Stimulated activated CD4-positive, alpha-beta T cell treated with anti-CD3 and anti-CD28 coated beads, Interleukin-1b, Interleukin-23, amount 100 ng/mL, for 4 hours (primary cell): Measurements from ENCODE around the gene SLC9A8.
"Not testable (repeated sequence)": the region's sequence is repeated elsewhere in the genome, so short reads cannot be mapped to it uniquely, and the experiment has no call there.

Source experiments
- DNase-seq, 2 donors: peaks; one replicate each; pipeline ENCODE4 v3.0.0-alpha.2; 2020; ENCODE audit warnings: low read depth in 2 of 2

Gene SLC9A8

GRCh38 chr20:49893242-49894072 lies 80.8 kb downstream of the SLC9A8 start:
- DNase-seq, result no peak

DNA sequence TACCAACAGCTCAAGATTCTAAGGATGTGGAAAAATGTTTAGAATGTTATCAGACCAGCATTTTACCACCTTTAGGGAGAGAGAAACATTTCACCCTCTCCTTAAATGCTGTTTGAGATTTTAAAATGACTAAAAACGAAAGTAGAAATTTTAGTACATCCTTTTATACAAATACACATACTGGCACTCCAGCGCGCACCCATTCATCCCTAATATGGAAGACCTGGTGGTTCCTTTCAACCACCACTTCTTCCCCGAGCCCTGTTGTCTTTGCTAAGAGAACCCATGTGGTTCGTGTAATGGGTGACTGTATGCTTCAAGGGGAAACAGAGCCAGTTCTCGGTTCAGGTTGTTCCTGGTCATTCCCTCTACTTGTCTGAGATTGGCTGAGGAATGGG lies 81.4 kb downstream of the SLC9A8 start:
- DNase-seq, result no peak

DNA sequence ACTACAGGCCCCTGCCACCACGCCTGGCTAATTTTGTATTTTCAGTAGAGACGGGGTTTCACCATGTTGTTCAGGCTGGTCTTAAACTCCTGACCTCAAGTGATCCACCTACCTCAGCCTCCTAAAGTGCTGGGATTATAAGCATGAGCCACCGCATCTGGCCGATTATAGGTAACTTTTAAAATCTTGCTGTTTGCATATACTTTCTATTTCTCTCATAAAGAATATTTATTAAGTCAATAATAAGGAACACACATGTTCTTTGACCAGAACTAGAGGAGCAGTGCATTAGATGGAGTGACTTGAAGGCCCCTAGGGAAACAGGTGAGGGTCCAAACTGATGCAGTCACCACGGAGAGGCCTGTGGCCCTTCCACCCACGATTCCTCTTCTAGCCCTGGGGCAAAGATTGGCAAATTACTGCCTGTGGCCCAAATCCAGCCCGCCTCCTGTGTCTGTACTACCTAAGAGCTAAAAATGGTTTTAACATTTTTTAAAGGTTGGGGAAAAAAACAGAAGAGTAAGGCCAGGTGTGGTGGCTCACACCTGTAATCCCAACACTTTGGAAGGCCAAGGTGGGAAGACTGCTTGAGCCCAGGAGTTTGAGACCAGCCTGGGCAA lies 83.0 kb downstream of the SLC9A8 start:
- not testable (repeated sequence) for DNase-seq

DNA sequence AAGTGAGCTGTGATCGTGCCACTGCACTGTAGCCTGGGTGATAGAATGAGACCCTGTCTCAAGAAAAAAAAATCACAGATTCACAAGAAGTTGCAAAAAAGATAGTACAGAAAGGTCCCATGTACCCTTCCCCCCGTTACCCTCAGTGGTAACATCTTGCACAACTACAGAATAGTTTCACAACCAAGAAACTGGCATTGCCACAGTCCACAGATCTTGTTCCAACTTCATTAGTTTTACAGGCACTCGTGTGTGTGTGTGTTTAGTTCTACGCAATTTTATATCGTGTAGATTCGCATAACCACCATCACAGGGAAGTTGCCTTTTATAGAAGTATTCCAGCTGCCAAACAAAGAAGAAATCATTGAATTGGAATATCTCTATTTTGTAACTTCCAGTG lies 83.6 kb downstream of the SLC9A8 start:
- DNase-seq, result no peak

- no peak for DNase-seq
Observed at GRCh38 chr20:49899541-49900383, 87.1 kb downstream of the SLC9A8 start.

DNA sequence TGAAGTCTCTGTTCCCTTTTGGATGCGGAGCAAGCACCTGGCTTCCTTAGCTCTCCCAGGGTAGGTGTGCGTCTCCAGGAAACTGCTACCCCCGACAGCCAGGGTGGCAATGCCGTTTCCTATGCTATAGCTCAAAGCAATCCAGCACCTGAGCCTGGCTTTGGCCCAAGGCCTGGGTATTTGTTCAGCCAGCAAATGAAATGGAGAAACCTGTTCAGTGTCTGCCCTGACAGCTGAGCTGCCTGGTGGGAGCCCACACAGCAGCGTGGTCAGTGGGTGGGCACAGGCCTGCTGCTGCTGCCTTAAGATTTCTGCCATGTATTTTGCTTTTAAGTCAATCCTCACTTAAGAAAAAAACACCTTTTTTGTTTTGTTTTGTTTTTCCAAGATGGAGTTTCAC lies 89.0 kb downstream of the SLC9A8 start:
- DNase-seq, result no peak

DNA sequence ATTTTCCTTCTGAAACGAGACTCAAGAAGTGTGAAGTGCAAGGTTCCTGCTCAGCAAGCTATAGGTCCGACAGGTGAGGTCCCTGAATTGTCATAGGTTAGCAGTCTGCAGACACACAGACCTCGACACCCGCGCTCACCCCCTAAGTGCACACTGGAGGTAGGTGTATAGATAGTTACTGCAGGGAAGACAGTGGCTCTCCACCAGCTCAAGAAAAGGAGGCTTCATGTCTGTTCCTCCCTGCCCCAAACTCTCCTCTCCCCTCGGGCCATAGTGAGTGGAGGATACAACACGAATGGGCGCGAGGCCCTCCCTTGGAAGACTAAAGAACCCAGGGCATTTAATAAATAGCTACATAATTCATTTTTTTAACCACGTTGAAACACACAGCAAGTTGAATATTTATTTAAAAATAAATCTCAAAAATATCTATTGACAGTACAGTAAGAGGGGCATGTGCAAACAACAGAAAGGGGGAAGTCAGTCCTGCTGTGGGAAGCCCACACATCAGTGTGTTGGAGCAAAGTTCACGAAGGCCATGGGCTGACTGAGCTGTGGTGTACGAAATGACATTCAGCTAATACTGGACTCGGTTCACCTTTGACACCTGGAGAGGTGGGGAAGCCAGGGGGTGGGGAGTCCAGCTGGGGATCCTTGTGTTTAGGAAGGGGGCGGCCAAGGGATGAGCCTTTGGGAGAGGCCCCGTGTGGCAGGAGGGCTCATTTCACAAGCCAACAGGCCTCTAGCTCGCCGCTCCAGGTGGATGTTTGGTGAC lies 92.0 kb downstream of the SLC9A8 start:
- no peak for DNase-seq

- DNase-seq, result no peak
Observed at GRCh38 chr20:49905415-49906091, 92.9 kb downstream of the SLC9A8 start.

DNA sequence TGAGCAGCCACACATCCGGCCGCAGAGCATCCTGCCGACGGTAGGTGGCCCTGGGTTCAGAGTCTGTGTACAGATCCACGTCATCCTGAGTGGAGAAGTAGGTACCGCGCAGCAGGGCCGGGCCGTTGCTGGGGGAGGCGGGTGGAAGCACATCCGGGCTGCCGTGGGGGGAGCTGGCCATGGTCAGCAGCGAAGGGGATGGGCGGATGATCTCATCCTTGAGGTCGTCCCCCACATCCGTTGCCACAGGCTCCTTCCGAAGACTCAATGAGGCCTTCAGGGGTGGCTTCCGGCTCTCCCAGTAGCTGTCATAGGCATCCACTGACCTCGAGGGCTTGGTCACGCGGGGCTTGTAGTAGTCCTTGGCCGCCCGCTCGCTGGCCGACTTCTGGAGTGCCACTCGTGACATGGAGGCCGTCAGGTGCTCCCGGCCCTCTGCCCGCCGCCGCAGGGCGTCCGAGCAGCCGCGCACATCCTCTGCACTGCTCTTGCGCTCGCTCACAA lies 93.5 kb downstream of the SLC9A8 start:
- no peak for DNase-seq

DNA sequence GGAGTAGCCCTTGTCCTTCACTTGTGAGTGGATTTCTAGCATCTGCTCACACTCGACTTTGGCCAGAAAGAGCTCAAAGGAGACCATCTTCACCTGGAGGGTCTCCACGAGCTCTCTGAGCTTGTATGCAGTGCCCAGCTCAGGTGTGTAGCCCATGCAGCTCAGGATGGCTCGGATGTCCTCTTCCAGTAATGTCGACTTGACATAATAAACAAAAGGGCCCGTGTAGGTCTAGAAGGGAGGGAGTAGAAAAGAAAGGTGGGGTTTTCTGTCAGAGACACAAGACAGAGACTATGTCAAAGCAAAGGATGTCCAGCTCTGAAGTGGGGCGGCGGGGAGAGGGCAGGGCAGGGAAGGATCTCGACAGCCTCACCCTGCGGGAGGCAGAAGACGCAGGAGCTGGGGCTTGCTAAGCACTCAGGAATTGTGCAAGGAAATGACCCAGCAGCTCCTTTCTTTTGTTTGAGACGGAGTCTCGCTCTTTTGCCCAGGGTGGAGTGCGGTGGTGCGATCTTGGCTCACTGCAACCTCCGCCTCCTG lies 94.1 kb downstream of the SLC9A8 start:
- no peak for DNase-seq

DNA sequence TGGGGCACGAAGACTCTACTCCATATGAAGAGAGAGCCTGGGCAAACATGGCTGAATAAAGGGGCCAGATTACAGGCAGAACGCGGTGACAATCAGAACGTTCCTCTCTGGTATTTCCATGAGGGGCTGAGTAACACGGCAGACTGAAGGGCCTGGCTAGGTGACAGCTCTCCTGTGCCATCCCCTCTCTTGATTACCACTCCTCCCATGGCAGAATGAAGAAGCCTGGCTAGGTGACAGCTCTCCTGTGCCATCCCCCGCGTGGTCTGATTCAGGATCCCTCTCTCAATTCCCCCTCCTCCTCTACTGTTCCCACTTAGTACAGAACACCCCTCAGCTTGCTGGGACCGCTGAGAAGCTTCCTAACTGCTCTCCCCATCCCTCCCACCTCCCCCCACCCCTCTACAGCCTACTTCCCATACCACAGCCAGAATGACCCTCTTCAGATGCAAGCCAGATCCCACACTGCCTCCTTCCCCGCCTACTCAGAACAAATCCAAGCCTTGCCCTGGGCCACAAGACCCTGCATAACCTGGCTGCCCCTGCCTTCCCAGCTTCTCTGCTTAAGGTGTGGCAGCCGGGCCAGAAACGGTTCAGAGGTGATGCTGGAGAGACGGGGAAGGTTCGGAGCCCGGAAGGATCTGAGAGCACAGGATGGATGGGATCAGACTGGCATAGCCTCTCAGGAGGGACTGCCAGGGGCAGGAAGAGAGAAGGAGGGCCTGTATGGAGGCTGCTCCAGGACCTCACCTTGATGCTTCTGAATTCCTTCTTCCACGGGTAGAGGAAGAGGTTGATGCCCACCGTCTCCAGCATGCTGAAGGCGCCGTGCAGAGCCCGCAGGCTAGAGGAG lies 95.0 kb downstream of the SLC9A8 start:
- no peak for DNase-seq

DNA sequence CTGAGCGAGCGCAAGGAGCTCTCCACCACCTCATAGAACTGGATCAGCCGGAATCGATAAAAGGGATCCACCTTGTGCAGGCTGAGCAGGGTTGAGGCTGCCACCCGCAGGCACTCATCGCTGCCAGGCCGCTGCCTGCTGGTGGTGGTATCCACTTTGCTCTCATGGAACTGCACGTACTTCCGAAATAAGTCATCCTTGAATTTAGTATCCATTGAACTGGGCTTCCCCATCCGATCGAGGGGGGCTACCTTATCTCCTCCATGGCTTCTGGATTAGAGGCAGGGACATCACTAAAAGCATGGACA lies 95.6 kb downstream of the SLC9A8 start:
- no peak for DNase-seq

DNA sequence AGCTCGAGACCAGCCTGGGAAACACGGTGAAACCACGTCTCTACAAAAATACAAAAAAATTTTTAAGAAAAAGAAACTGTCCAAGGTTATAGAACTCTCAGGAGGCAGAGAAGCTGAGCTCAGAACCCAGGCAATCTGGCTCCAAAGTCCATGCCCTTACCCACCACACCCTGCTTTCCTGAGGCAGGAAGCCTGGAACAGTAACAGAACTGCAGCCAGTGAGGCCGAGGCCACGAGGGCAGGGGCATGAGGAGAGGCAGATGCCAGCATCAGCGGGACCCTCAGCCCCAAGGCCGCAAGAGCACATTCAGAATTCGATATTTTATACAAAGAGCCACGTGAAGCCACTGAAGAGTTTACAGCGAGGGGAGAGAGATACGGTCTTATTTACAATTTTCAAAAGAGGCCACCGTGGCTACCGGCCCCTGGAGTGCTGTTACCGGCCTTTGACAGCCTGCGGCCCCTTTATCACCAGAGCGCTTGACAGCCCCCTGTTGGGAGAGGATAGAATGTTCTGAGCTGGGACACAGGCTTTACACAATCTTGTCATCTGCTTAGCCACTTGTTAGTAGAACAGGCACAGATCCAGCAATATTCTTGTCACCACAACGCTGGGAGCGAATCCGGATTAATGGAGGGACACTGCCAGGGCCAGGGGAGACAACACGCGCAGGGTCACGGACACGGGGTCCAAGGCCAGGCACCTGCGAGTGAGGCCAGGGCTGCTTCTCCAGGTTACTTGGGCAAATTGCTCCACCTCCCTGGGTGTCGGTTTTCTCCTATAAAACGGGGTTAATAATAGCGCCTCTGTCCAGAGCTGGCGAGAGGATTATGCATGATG lies 97.1 kb downstream of the SLC9A8 start:
- no peak for DNase-seq

DNA sequence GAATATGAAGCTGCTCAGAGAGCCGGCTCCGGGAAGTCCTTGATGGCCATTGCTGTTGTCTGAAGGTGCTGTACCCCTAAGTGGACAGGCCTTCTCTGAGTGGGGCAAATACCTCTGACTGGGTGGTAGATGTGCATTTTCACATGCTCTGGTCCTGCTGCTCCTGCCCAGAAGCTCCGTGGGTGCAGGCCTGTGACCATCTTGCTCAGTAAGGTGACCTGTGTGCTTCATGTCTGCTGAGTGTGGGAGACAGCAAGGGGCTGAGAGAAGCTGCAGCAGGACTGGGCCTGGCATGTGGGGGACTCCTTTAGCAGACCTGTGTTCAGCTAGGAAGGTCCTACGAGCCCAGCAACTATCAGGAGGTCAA lies 97.7 kb downstream of the SLC9A8 start:
- no peak for DNase-seq

DNA sequence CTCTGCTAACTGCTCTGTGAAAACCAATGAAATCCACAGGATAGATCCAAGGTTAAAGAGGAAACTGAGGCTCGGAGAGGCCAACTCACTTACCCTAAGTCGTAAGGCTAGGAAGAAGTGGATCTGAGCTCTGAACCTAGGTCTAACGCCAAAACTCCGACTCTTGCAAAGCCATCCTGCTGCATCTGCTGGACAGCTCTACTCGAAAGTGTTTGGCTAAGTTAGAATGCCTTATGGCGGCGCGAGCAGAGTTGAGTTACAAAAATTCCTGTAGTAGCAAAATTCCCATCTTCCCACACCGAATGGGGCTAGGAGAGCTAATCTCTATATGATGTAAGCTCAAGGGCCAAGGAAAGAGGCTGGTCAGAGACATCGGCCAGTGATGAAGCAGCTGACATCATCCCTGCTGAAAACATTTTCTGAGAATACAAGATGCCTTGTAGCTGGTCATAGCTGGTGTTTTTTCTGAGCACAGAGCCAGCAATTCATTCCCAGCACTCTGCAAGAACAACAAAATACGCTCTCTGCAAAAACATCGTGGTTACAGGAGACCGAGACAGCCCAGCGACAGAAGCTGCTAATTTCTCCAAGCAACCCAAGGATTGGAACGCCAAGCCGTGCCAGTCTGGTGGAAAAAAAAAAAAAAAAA lies 100.9 kb downstream of the SLC9A8 start:
- DNase-seq, result no peak

DNA sequence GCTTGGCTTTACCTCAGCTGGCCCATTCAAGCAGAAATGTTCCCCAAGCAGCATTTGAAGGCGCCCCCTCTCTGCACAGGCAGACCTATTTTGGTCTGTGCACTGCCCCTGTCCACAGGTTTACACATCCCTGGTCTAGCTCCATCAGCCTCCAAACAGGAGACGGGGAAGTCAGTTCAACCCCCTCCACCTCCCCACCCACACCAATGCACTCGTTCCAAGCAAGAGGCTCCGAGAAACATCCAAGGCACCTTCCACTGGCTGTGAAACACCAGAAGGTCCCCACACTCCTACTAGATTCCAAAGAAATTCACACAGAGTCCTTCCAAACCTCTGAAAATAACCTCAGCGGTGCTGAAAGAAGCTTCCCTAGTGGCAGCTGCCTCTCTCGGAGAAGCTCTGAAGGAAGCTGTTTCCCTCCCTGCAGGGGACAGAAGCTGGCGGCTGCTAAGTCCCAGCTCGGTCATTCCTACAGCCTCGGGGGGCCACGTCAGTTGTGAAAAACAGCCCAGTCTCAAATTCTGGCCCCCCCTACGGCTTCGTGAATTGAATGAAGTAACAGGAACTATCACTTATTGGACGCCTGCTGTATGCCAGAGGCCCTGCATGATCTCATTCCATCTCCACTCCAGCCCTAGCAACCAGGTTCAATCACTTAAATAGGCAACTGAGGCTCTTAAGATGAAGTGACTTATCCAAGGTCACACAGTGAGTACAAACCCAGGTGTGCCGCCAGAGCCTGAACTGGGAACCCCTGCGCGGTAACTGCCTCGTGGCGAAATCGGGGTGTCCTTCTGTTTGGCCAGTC lies 101.9 kb downstream of the SLC9A8 start:
- no peak for DNase-seq

- DNase-seq, result no peak
Observed at GRCh38 chr20:49915118-49915379, 102.4 kb downstream of the SLC9A8 start.
